Panc1 (cell line): ENCODE measurements around the gene CDH16. TPM values are rescaled to one million over a fixed set of nuclear protein-coding genes. Genes with fewer than 3 reads are reported as not detected.
A peak's percentile ranks its signal among the peaks of the same experiment; 100 is the strongest.

ENCODE experiments used
- ATAC-seq: fragments of 200-7000 bp; cut with Tn5 transposase; 2 replicates; pipeline ENCODE4 v1.9.1; 2020; ENCODE audit warnings: mild to moderate bottlenecking, moderate library complexity
- Bru-seq: library from RNA; stranded (reverse); fragments of 400-500 nt; gene quantifications from one replicate; lab custom pipeline; 2021; lab: Mats Ljungman, UMichigan
- BruChase-seq, 2 experiments: library from RNA; stranded (reverse); fragments of 400-500 nt; gene quantifications; one replicate each; lab custom pipeline; 2021; lab: Mats Ljungman, UMichigan
- BruUV-seq: library from RNA; stranded (reverse); fragments of 400-500 nt; replicated peaks from 2 replicates; lab custom pipeline; 2021; lab: Mats Ljungman, UMichigan
- CTCF ChIA-PET: fragments of 300-600 bp; sonication (Branson Sonifier 250); formaldehyde crosslinking; loops from one replicate; lab custom pipeline; 2022; ENCODE audit warnings: antibody characterized with exemption; lab: Charles Lee
- POLR2A ChIA-PET: fragments of 300-600 bp; sonication (Branson Sonifier 250); formaldehyde crosslinking; loops from one replicate; lab custom pipeline; 2022; ENCODE audit warnings: antibody characterized with exemption; lab: Charles Lee
- DNase-seq: peaks from one replicate; pipeline ENCODE4 v3.0.0-alpha.2; 2010; ENCODE audit warnings: low read depth, low spot score
- H3K27ac ChIP-seq: 2 replicates; pipeline ENCODE4 v1.5.1; 2011; ENCODE audit warnings: mild to moderate bottlenecking, low read length, inconsistent platforms
- H3K27me3 ChIP-seq: fragments of 200-500 bp; sonication (Bioruptor generic); 2 replicates; pipeline ENCODE4 v1.6.0; 2014; ENCODE audit warnings: low read length, inconsistent platforms; ENCODE audit not compliant: control insufficient read depth, insufficient read depth
- H3K36me3 ChIP-seq: fragments of 200-500 bp; sonication (Bioruptor generic); 2 replicates; pipeline ENCODE4 v1.5.1; 2014; ENCODE audit warnings: inconsistent platforms, mild to moderate bottlenecking, low read length, moderate library complexity; ENCODE audit not compliant: control insufficient read depth, insufficient read depth
- H3K4me1 ChIP-seq: 2 replicates; pipeline ENCODE4 v1.5.1; 2011; ENCODE audit warnings: inconsistent platforms, mild to moderate bottlenecking, low read length, moderate library complexity; ENCODE audit not compliant: control insufficient read depth, insufficient read depth
- H3K4me3 ChIP-seq, 2 experiments: 2 replicates each; pipeline ENCODE4 v1.5.1; 2011 to 2012; ENCODE audit warnings: low read depth in 2 of 2, low read length in 2 of 2, mild to moderate bottlenecking in 2 of 2, inconsistent platforms in 1 of 2, moderate library complexity in 1 of 2
- H3K9me3 ChIP-seq: fragments of 200-500 bp; sonication (Bioruptor generic); 2 replicates; pipeline ENCODE4 v1.5.1; 2014; ENCODE audit warnings: low read depth, mild to moderate bottlenecking, inconsistent platforms, low read length, moderate library complexity; ENCODE audit not compliant: control insufficient read depth, insufficient read depth
- CTCF ChIP-seq: fragments of 450-650 bp; IDR thresholded peaks from 2 replicates; pipeline ENCODE4 v1.5.1; 2017; ENCODE audit warnings: mild to moderate bottlenecking
- POLR2AphosphoS5 ChIP-seq: IDR thresholded peaks from 2 replicates; pipeline ENCODE4 v1.6.1; 2012; ENCODE audit warnings: mild to moderate bottlenecking, low read depth, low read length, moderate library complexity
- REST ChIP-seq, 2 experiments: IDR thresholded peaks; 2 replicates each; pipeline ENCODE4 v1.6.1; 2011 to 2012; ENCODE audit warnings: low read depth in 2 of 2, control low read depth in 1 of 2, low read length in 1 of 2, mild to moderate bottlenecking in 1 of 2, moderate library complexity in 1 of 2; ENCODE audit not compliant: insufficient read depth in 1 of 2
- SIN3A ChIP-seq: IDR thresholded peaks from 2 replicates; pipeline ENCODE4 v1.6.1; 2012; ENCODE audit warnings: low read depth, mild to moderate bottlenecking, low read length, moderate library complexity, borderline replicate concordance; ENCODE audit not compliant: insufficient read depth
- TCF7L2 ChIP-seq: IDR thresholded peaks from 2 replicates; pipeline ENCODE4 v1.6.1; 2011; ENCODE audit warnings: mild to moderate bottlenecking, low read depth, low read length, inconsistent platforms
- in situ Hi-C: cut with HindIII; loops from 2 replicates; pipeline ENCODE4 v1.10.0; 2016; ENCODE audit warnings: low sequenced_read_pairs, low pct_unique_long_range_greater_than_20kb
- intact Hi-C: fragments of 100-400 bp; cut with micrococcal nuclease; formaldehyde crosslinking; loops from one replicate; pipeline ENCODE4 v1.10.0; 2022; ENCODE audit not compliant: unreplicated experiment
- long read RNA-seq: library from polyadenylated mRNA; unstranded; transcript quantifications from one replicate; pipeline ENCODE4 v2.0.0, GENCODE V29; 2021; ENCODE audit not compliant: unreplicated experiment
- polyA plus RNA-seq: library from polyadenylated mRNA; unstranded; fragments of >200 nt; gene quantifications from one replicate; pipeline ENCODE4 v1.2.1, GENCODE V29; 2012; ENCODE audit warnings: missing spikeins; ENCODE audit not compliant: insufficient read length
- total RNA-seq: library from RNA; stranded (reverse); gene quantifications from one replicate; pipeline ENCODE4 v1.2.1, GENCODE V29; 2021; ENCODE audit not compliant: unreplicated experiment

Gene CDH16
- not detected for total RNA-seq
- not detected for polyA plus RNA-seq
- percentile 7 among the genes with signal in this experiment for Bru-seq, nascent RNA
- not detected for BruChase-seq, experiment 1, labeled RNA remaining after a 2-hour chase
- percentile 1 among the genes with signal in this experiment for BruChase-seq, experiment 2, labeled RNA remaining after a 6-hour chase
- long read RNA-seq, result 0 reads

GRCh38 chr16:66918803-66919568, at the start of gene CDH16:
Gene CDH16, minus strand, starts transcription at chr16:66918885. Its CDS starts 820 bp downstream, at chr16:66918065.
- ChIA-PET CTCF (no interaction called here), POLR2A (interaction anchor here (0.6 kb wide), 1 partner anchor 96 kb away, joined by 3 read pairs; no protein-coding TSS in a partner anchor)
- no peak for TF ChIP-seq TCF7L2
- no peak for TF ChIP-seq POLR2AphosphoS5
- TF ChIP-seq REST (IDR thresholded peaks at IDR 0.05; ENCODE audit: insufficient read depth in 1 of 2, low read depth in 2 of 2, low read length in 1 of 2), result no peak
- in situ Hi-C loops (no loop called here), intact Hi-C loops (no loop called here)
- Histone ChIP-seq H3K27ac (no peak within 1 kb of the TSS), H3K27me3 (no peaks in the 10 kb centered on the region), H3K36me3 (no peaks in the 10 kb centered on the region), H3K4me3 (no peak within 1 kb of the TSS), H3K9me3 (no peaks in the 10 kb centered on the region), H3K4me1 (no peaks in the 10 kb centered on the region)
- ATAC-seq, result no peak
- BruUV-seq, result no TSS peak
- DNase-seq, result no peak

- in situ Hi-C loops, result no loop called here
- POLR2A ChIA-PET, result no interaction called here
Observed at GRCh38 chr16:66964049-66964448, 45.4 kb upstream of the CDH16 start.

More at GRCh38 chr16:66964049-66964448, 45.4 kb upstream of the CDH16 start:
- Histone ChIP-seq H3K36me3 (no peaks in the 10 kb centered on the region), H3K4me3 (no peak overlapping the region), H3K27me3 (no peaks in the 10 kb centered on the region), H3K27ac (no peak overlapping the region), H3K4me1 (no peaks in the 10 kb centered on the region), H3K9me3 (no peaks in the 10 kb centered on the region)
- ATAC-seq (no peak), DNase-seq (no peak)
- CTCF ChIA-PET, result no interaction called here
- intact Hi-C loops, result no loop called here
- TF ChIP-seq REST (IDR thresholded peaks at IDR 0.05; ENCODE audit: insufficient read depth in 1 of 2, low read depth in 2 of 2, low read length in 1 of 2) (no peak), POLR2AphosphoS5 (no peak), CTCF (no peak), TCF7L2 (no peak), SIN3A (no peak)
- BruUV-seq, result no TSS peak
